Measurements from ENCODE around the gene RAPGEF2. TPM values are rescaled to one million over a fixed set of nuclear protein-coding genes. Genes with fewer than 3 reads are reported as not detected.

The RAPGEF2 gene
- total and polyA plus RNA-seq, 2 of the 8 experiments (the other 6 are each of a cell fraction or from before 2014, with no cell fraction given): 24.4 to 48.6 TPM

- no peak for DNase-seq (ENCODE audit: low read depth in 1 of 2, low spot score in 2 of 2)
- Histone ChIP-seq H3K27me3 (replicated peaks in 1 of 4; ENCODE audit: control insufficient read depth in 3 of 4, extremely low read depth in 1 of 4, insufficient read depth in 3 of 4, low read length in 3 of 4) (no peaks in the 10 kb centered on the region), H3K27ac (ENCODE audit: low read depth, low read length) (no peak overlapping the region), H3K4ac (replicated peaks; ENCODE audit: insufficient read length, low read depth, low read length) (no peak overlapping the region), H3K79me1 (ENCODE audit: low read depth, low read length) (no peaks in the 10 kb centered on the region), H4K91ac (replicated peaks; ENCODE audit: insufficient read length, low read length) (no peak overlapping the region), H2AK5ac (ENCODE audit: low read depth, low read length) (no peak overlapping the region), H4K20me1 (replicated peaks in 1 of 2; ENCODE audit: control insufficient read depth in 1 of 2, insufficient read depth in 2 of 2, low read length in 2 of 2) (no peaks in the 10 kb centered on the region), H3K23me2 (ENCODE audit: low read depth, low read length) (no peaks in the 10 kb centered on the region), H4K5ac (ENCODE audit: insufficient read length, low read depth, low read length) (no peak overlapping the region), H2BK15ac (ENCODE audit: low read length) (no peak overlapping the region), H4K8ac (ENCODE audit: extremely low read depth, insufficient read depth, low read length) (no peak overlapping the region), H3K9ac (replicated peaks in 1 of 4; ENCODE audit: extremely low read depth in 1 of 4, low read depth in 3 of 4, low read length in 3 of 4) (no peak overlapping the region), H3K9me3 (ENCODE audit: insufficient read depth in 2 of 2, low read depth in 1 of 2, low read length in 1 of 2) (no peaks in the 10 kb centered on the region), H2BK120ac (replicated peaks; ENCODE audit: low read depth, low read length) (no peak overlapping the region), H3K56ac (replicated peaks; ENCODE audit: insufficient read length, low read depth, low read length) (no peak overlapping the region), H3K4me2 (ENCODE audit: insufficient read depth in 1 of 2, low read depth in 2 of 2, low read length in 2 of 2) (no peak overlapping the region), H3K79me2 (ENCODE audit: control insufficient read depth in 1 of 2, insufficient read depth in 2 of 2, low read length in 2 of 2) (no peaks in the 10 kb centered on the region), H3K4me1 (replicated peaks in 1 of 4; ENCODE audit: control insufficient read depth in 3 of 4, insufficient read depth in 4 of 4, low read length in 3 of 4) (no peaks in the 10 kb centered on the region), H2AFZ (ENCODE audit: low read length) (no peak overlapping the region), H3K14ac (ENCODE audit: insufficient read length) (no peak overlapping the region), H2BK5ac (ENCODE audit: low read depth, low read length) (no peak overlapping the region), H3K4me3 (ENCODE audit: extremely low read depth in 1 of 4, insufficient read depth in 2 of 4, low read depth in 3 of 4, low read length in 4 of 4) (no peak overlapping the region), H3K36me3 (ENCODE audit: control insufficient read depth in 2 of 4, insufficient read depth in 4 of 4, low read length in 3 of 4) (peaks cover 0 to 35% (median 13%) of the 10 kb centered on the region in 4 experiments; a peak in 6 of 8 replicates), H3K18ac (ENCODE audit: extremely low read depth, low read length) (no peak overlapping the region), H2BK12ac (ENCODE audit: low read depth, low read length) (no peak overlapping the region), H3K23ac (ENCODE audit: insufficient read length) (no peak overlapping the region), H2BK20ac (ENCODE audit: low read length) (no peak overlapping the region)
- CTCF ChIA-PET (ENCODE audit: partially characterized antibody): no interaction called here
- no peak for FAIRE-seq
- no peak for TF ChIP-seq CTCF (IDR thresholded peaks at IDR 0.05; ENCODE audit: control extremely low read depth in 1 of 3, insufficient read depth in 1 of 3, low read depth in 1 of 3, low read length in 3 of 3)
- 89% methylated on average over 3 of the region's 3 CpGs; no CpG with 5 or more reads in 1 of the 2 experiments for WGBS, 2 experiments (ENCODE audit: extremely low coverage in 1 of 2, insufficient coverage in 1 of 2, insufficient read length in 1 of 2, insufficient replicate concordance in 2 of 2, low coverage in 1 of 2, low lambda C conversion rate in 2 of 2, missing lambda C conversion rate in 1 of 2)
- POLR2A ChIA-PET (ENCODE audit: partially characterized antibody): interaction anchor here (0.6 kb wide), 1 partner anchor 505 kb away, joined by 3 read pairs; no protein-coding TSS in a partner anchor
These were observed 257.7 kb downstream of the RAPGEF2 start for GRCh38 chr4:159360549-159360948.

All from H1 (cell line).